ENCODE results near the gene SLIT3. TPM values are rescaled to one million over a fixed set of nuclear protein-coding genes. Genes with fewer than 3 reads are reported as not detected.
"Not testable (repeated sequence)": the region's sequence is repeated elsewhere in the genome, so short reads cannot be mapped to it uniquely, and the experiment has no call there.

SLIT3 gene
- total RNA-seq, 1 experiment from 2014 or later, result not detected

DNA sequence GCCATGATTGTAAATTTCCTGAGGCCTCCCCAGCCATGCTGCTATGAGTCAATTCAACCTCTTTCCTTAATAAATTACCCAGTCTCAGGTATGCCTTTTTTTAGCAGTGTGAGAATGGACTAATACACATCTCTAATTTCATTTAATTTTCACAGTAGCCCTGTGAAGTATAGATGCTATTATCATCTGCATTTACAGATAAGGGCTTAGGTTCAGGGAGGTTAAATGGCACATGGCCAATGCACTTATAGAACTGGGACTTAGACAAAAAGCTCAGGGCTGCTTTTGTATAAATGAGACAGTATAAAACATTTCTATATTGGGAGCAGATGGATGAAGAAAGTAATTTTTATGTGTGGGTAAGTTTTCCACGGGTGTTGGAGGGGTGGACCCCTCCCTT, 658.9 kb downstream of the SLIT3 start:
- TF ChIP-seq EZH2 (IDR thresholded peaks at IDR 0.05; ENCODE audit: low read depth), result no peak
- TF ChIP-seq, protein P1, sequence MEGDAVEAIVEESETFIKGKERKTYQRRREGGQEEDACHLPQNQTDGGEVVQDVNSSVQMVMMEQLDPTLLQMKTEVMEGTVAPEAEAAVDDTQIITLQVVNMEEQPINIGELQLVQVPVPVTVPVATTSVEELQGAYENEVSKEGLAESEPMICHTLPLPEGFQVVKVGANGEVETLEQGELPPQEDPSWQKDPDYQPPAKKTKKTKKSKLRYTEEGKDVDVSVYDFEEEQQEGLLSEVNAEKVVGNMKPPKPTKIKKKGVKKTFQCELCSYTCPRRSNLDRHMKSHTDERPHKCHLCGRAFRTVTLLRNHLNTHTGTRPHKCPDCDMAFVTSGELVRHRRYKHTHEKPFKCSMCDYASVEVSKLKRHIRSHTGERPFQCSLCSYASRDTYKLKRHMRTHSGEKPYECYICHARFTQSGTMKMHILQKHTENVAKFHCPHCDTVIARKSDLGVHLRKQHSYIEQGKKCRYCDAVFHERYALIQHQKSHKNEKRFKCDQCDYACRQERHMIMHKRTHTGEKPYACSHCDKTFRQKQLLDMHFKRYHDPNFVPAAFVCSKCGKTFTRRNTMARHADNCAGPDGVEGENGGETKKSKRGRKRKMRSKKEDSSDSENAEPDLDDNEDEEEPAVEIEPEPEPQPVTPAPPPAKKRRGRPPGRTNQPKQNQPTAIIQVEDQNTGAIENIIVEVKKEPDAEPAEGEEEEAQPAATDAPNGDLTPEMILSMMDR (conservative IDR thresholded peaks at IDR 0.05), result no peak
- POLR2A ChIA-PET (ENCODE audit: unreplicated experiment), result no interaction called here
- H3K27ac ChIP-seq, result no peak overlapping the region
- H3K79me2 ChIP-seq (ENCODE audit: low read depth), result no peaks in the 10 kb centered on the region
- H4K20me1 ChIP-seq (ENCODE audit: insufficient read depth), result no peaks in the 10 kb centered on the region
- H3F3A ChIP-seq (ENCODE audit: insufficient read depth, low read depth), result 0 out of 2 replicates have a peak, but pooled peaks cover 3% of the 10 kb centered on the region
- H3K4me3 ChIP-seq, result no peak overlapping the region
- BruUV-seq (replicated peaks), result no TSS peak
- no peaks in the 10 kb centered on the region for H3K9me3 ChIP-seq (ENCODE audit: insufficient read depth, low read depth)
- H3K4me1 ChIP-seq (replicated peaks; ENCODE audit: insufficient read depth), result peaks cover 9% of the 10 kb centered on the region; the same call in 1 of the 2 replicates
- CTCF ChIA-PET, result no interaction called here
- DNase-seq, result no peak
- no peaks in the 10 kb centered on the region for H3K27me3 ChIP-seq (ENCODE audit: insufficient read depth, low read depth)
- intact Hi-C loops (cut with micrococcal nuclease; ENCODE audit: unreplicated experiment), result no loop called here
- no peaks in the 10 kb centered on the region for H3K36me3 ChIP-seq (ENCODE audit: low read depth)
- no peaks in the 10 kb centered on the region for H3K9me2 ChIP-seq (ENCODE audit: insufficient read depth)
- H2AFZ ChIP-seq, result no peak overlapping the region
- no peak overlapping the region for H3K4me2 ChIP-seq

DNA sequence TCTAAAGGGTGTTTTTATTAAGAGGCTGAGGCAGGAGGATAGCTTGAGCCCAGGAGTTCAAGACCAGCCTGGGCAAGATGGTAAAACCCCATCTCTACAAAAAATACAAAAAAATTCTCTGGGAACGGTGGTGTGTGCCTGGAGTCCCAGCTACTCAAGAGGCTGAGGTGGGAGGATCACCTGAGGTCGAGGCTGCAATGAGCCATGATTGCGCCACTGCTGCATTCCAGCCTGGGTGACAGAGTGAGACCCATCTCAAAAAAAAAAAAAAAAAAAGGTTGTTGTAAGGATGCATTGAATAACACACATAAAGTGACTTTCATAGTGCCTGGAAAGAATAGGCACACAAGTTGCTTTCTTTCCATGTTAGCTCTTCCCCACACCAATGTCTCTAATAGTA, 662.1 kb downstream of the SLIT3 start:
- H4K20me1 ChIP-seq (ENCODE audit: insufficient read depth); H3K79me2 ChIP-seq (ENCODE audit: low read depth); H3K9me3 ChIP-seq (ENCODE audit: insufficient read depth, low read depth); BruUV-seq (replicated peaks); intact Hi-C loops (cut with micrococcal nuclease; ENCODE audit: unreplicated experiment); DNase-seq; H3F3A ChIP-seq (ENCODE audit: insufficient read depth, low read depth); H3K4me1 ChIP-seq (replicated peaks; ENCODE audit: insufficient read depth); H3K27ac ChIP-seq; POLR2A ChIA-PET (ENCODE audit: unreplicated experiment); H2AFZ ChIP-seq; H3K9me2 ChIP-seq (ENCODE audit: insufficient read depth); H3K4me3 ChIP-seq; H3K27me3 ChIP-seq (ENCODE audit: insufficient read depth, low read depth); H3K4me2 ChIP-seq; H3K36me3 ChIP-seq (ENCODE audit: low read depth); CTCF ChIA-PET: not testable (repeated sequence)

DNA sequence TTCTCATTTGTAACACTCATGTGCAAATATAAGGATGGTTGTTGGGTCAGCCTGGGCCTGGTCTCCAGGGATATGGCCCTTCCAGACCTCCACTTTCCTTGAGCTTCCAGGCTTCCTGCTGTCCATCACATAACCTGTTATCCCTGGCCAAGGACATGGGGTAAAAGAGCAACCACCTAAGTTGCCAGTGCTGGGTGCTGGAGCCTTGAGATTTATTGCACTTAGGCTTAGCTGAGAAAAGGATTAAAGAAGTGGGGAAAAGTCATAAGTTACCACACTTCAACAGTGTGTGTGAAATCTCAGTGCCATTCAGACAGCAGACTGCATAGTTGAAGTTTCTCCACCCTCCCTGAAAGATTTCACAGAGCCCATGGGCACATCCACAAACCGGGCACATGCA, 663.1 kb downstream of the SLIT3 start:
- POLR2A ChIA-PET (ENCODE audit: unreplicated experiment), result no interaction called here
- CTCF ChIA-PET, result no interaction called here

DNA sequence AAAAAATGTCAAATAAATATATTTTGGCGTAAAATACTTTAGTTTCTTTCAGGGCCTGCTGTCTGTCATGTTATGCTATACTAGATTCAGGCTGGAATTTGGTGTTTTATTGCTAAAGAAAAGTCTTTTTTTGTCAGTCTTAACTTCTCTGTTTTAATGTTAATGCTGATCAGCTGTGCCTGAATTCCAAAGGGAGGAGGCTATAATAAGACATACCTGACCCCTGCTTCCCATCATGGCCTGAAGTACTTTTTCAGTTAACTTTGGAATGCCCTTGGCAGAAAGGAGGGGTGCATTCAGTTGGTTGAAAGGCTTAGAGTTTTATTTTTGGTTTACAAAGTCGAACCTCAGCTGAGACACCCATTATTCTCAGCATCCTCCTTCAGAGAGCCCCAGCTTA, 663.7 kb downstream of the SLIT3 start:
- no peaks in the 10 kb centered on the region for H3K79me2 ChIP-seq (ENCODE audit: low read depth)
- H3K9me3 ChIP-seq (ENCODE audit: insufficient read depth, low read depth), result no peaks in the 10 kb centered on the region
- H3K27ac ChIP-seq, result no peak overlapping the region
- H3K27me3 ChIP-seq (ENCODE audit: insufficient read depth, low read depth), result peaks cover 20% of the 10 kb centered on the region
- CTCF ChIA-PET, result no interaction called here
- no peak for TF ChIP-seq EZH2 (IDR thresholded peaks at IDR 0.05; ENCODE audit: low read depth)
- TF ChIP-seq, protein P1 (conservative IDR thresholded peaks at IDR 0.05), result no peak
- no peaks in the 10 kb centered on the region for H4K20me1 ChIP-seq (ENCODE audit: insufficient read depth)
- POLR2A ChIA-PET (ENCODE audit: unreplicated experiment), result no interaction called here
- BruUV-seq (replicated peaks), result no TSS peak
- H3K4me1 ChIP-seq (replicated peaks; ENCODE audit: insufficient read depth), result no peaks in the 10 kb centered on the region
- no peak overlapping the region for H3K4me3 ChIP-seq
- no peaks in the 10 kb centered on the region for H3K9me2 ChIP-seq (ENCODE audit: insufficient read depth)
- intact Hi-C loops (cut with micrococcal nuclease; ENCODE audit: unreplicated experiment), result no loop called here
- H3F3A ChIP-seq (ENCODE audit: insufficient read depth, low read depth), result no peaks in the 10 kb centered on the region
- no peak for DNase-seq
- no peak overlapping the region for H3K4me2 ChIP-seq
- H2AFZ ChIP-seq, result no peak overlapping the region
- H3K36me3 ChIP-seq (ENCODE audit: low read depth), result no peaks in the 10 kb centered on the region

More for the DNA sequence above, 663.1 kb downstream of the SLIT3 start:
- no peaks in the 10 kb centered on the region for H3F3A ChIP-seq (ENCODE audit: insufficient read depth, low read depth)
- peaks cover 16% of the 10 kb centered on the region; the same call in 1 of the 2 replicates for H3K27me3 ChIP-seq (ENCODE audit: insufficient read depth, low read depth)
- no peaks in the 10 kb centered on the region for H3K9me2 ChIP-seq (ENCODE audit: insufficient read depth)
- no peak for TF ChIP-seq EZH2 (IDR thresholded peaks at IDR 0.05; ENCODE audit: low read depth)
- TF ChIP-seq, protein P1 (conservative IDR thresholded peaks at IDR 0.05), result no peak
- no peaks in the 10 kb centered on the region for H4K20me1 ChIP-seq (ENCODE audit: insufficient read depth)
- H3K4me1 ChIP-seq (replicated peaks; ENCODE audit: insufficient read depth), result no peaks in the 10 kb centered on the region
- H3K79me2 ChIP-seq (ENCODE audit: low read depth), result no peaks in the 10 kb centered on the region
- no TSS peak for BruUV-seq (replicated peaks)
- no peak overlapping the region for H3K4me2 ChIP-seq
- H3K4me3 ChIP-seq, result no peak overlapping the region
- no peak overlapping the region for H3K27ac ChIP-seq
- no peak overlapping the region for H2AFZ ChIP-seq
- no peak for DNase-seq
- intact Hi-C loops (cut with micrococcal nuclease; ENCODE audit: unreplicated experiment), result no loop called here
- H3K9me3 ChIP-seq (ENCODE audit: insufficient read depth, low read depth), result no peaks in the 10 kb centered on the region
- no peaks in the 10 kb centered on the region for H3K36me3 ChIP-seq (ENCODE audit: low read depth)

DNA sequence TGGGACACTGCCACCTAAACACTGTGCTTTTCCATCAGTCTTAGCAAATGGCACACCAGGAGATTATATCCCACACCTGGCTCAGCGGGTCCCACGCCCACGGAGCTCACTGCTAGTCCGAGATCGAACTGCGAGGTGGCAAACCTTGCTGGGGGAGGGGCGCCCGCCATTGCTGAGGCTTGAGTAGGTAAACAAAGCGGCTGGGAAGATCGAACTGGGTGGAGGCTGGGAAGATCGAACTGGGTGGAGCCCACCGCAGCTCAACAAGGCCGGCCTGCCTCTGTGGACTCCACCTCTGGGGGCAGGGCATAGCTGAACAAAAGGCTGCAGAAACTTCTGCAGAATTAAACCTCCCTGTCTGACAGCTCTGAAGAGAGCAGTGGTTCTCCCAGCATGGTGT, 670.0 kb downstream of the SLIT3 start:
- H3K27ac ChIP-seq; H3K9me3 ChIP-seq (ENCODE audit: insufficient read depth, low read depth); H3K4me1 ChIP-seq (replicated peaks; ENCODE audit: insufficient read depth); CTCF ChIA-PET; POLR2A ChIA-PET (ENCODE audit: unreplicated experiment); H4K20me1 ChIP-seq (ENCODE audit: insufficient read depth); DNase-seq; H3K79me2 ChIP-seq (ENCODE audit: low read depth); H2AFZ ChIP-seq; intact Hi-C loops (cut with micrococcal nuclease; ENCODE audit: unreplicated experiment); H3K9me2 ChIP-seq (ENCODE audit: insufficient read depth); H3F3A ChIP-seq (ENCODE audit: insufficient read depth, low read depth); H3K36me3 ChIP-seq (ENCODE audit: low read depth); BruUV-seq (replicated peaks): not testable (repeated sequence)
- peaks cover 41% of the 10 kb centered on the region for H3K27me3 ChIP-seq (ENCODE audit: insufficient read depth, low read depth)
- 0 out of 2 replicates have a peak overlapping the region, but pooled peaks have one; percentile 26 for H3K4me3 ChIP-seq
- H3K4me2 ChIP-seq, result peak overlapping the region; percentile 42

Data from PC-9 (cell line).